Measurements from ENCODE around the gene RUSF1.

RUSF1 gene

GRCh38 chr16:31488468-31489297 is 19.5 kb downstream of the RUSF1 start:
- Histone ChIP-seq H3K27me3 (ENCODE audit: insufficient read depth, low read length, poor library complexity) (no peaks in the 10 kb centered on the region), H3K4me2 (ENCODE audit: insufficient read depth, low read length) (no peak overlapping the region), H3K27ac (ENCODE audit: low read length) (no peak overlapping the region), H3K9me3 (ENCODE audit: insufficient read depth, low read length, severe bottlenecking) (no peaks in the 10 kb centered on the region), H3K4me3 (ENCODE audit: low read depth in 1 of 2, low read length in 2 of 2) (no peak overlapping the region), H3K9ac (ENCODE audit: low read depth, low read length) (no peak overlapping the region), H2AFZ (ENCODE audit: low read depth, low read length) (no peak overlapping the region), H3K36me3 (ENCODE audit: insufficient read depth, low read length) (peaks cover 40% of the 10 kb centered on the region), H4K20me1 (ENCODE audit: insufficient read depth, low read length) (no peaks in the 10 kb centered on the region; the same call in 1 of the 2 replicates), H3K79me2 (ENCODE audit: insufficient read depth, low read length) (no peaks in the 10 kb centered on the region), H3K4me1 (ENCODE audit: insufficient read depth, low read length) (no peaks in the 10 kb centered on the region)
- no peak for ATAC-seq (ENCODE audit: insufficient read depth, low read depth)
- TF ChIP-seq CTCF (IDR thresholded peaks at IDR 0.05; ENCODE audit: borderline replicate concordance, extremely low read depth, low read length, poor library complexity, severe bottlenecking) (no peak), EZH2 (IDR thresholded peaks at IDR 0.05; ENCODE audit: borderline replicate concordance, low read depth, low read length, severe bottlenecking) (no peak)
- no peak for DNase-seq

GRCh38 chr16:31487720-31488467 is 20.3 kb downstream of the RUSF1 start:
- no peak overlapping the region for H3K4me3 ChIP-seq (ENCODE audit: low read depth in 1 of 2, low read length in 2 of 2)
- no peaks in the 10 kb centered on the region for H3K79me2 ChIP-seq (ENCODE audit: insufficient read depth, low read length)
- no peaks in the 10 kb centered on the region; the same call in 1 of the 2 replicates for H4K20me1 ChIP-seq (ENCODE audit: insufficient read depth, low read length)
- H3K4me2 ChIP-seq (ENCODE audit: insufficient read depth, low read length), result no peak overlapping the region
- peak; percentile 85 for ATAC-seq (ENCODE audit: insufficient read depth, low read depth)
- peak; percentile 58 for DNase-seq
- no peak overlapping the region for H2AFZ ChIP-seq (ENCODE audit: low read depth, low read length)
- H3K36me3 ChIP-seq (ENCODE audit: insufficient read depth, low read length), result peaks cover 32% of the 10 kb centered on the region
- H3K27ac ChIP-seq (ENCODE audit: low read length), result no peak overlapping the region
- H3K9me3 ChIP-seq (ENCODE audit: insufficient read depth, low read length, severe bottlenecking), result no peaks in the 10 kb centered on the region
- H3K4me1 ChIP-seq (ENCODE audit: insufficient read depth, low read length), result no peaks in the 10 kb centered on the region
- TF ChIP-seq EZH2 (IDR thresholded peaks at IDR 0.05; ENCODE audit: borderline replicate concordance, low read depth, low read length, severe bottlenecking) (no peak), CTCF (IDR thresholded peaks at IDR 0.05; ENCODE audit: borderline replicate concordance, extremely low read depth, low read length, poor library complexity, severe bottlenecking) (no peak)
- no peaks in the 10 kb centered on the region for H3K27me3 ChIP-seq (ENCODE audit: insufficient read depth, low read length, poor library complexity)
- no peak overlapping the region for H3K9ac ChIP-seq (ENCODE audit: low read depth, low read length)

- Histone ChIP-seq H3K4me1 (ENCODE audit: insufficient read depth, low read length) (no peaks in the 10 kb centered on the region), H3K36me3 (ENCODE audit: insufficient read depth, low read length) (peaks cover 25% of the 10 kb centered on the region), H3K4me3 (ENCODE audit: low read depth in 1 of 2, low read length in 2 of 2) (no peak overlapping the region), H4K20me1 (ENCODE audit: insufficient read depth, low read length) (no peaks in the 10 kb centered on the region; the same call in 1 of the 2 replicates), H3K79me2 (ENCODE audit: insufficient read depth, low read length) (no peaks in the 10 kb centered on the region), H3K27me3 (ENCODE audit: insufficient read depth, low read length, poor library complexity) (no peaks in the 10 kb centered on the region), H3K9me3 (ENCODE audit: insufficient read depth, low read length, severe bottlenecking) (no peaks in the 10 kb centered on the region), H3K9ac (ENCODE audit: low read depth, low read length) (no peak overlapping the region), H3K4me2 (ENCODE audit: insufficient read depth, low read length) (no peak overlapping the region), H2AFZ (ENCODE audit: low read depth, low read length) (no peak overlapping the region), H3K27ac (ENCODE audit: low read length) (no peak overlapping the region)
- DNase-seq (no peak), ATAC-seq (ENCODE audit: insufficient read depth, low read depth) (no peak)
- no peak for TF ChIP-seq EZH2 (IDR thresholded peaks at IDR 0.05; ENCODE audit: borderline replicate concordance, low read depth, low read length, severe bottlenecking)
- no peak for TF ChIP-seq CTCF (IDR thresholded peaks at IDR 0.05; ENCODE audit: borderline replicate concordance, extremely low read depth, low read length, poor library complexity, severe bottlenecking)
These were observed 21.0 kb downstream of the RUSF1 start for GRCh38 chr16:31487071-31487719.

Data from DND-41 (cell line).